Neutrophil (primary cell): ENCODE results near the gene ABCC3.

Experiments used
- H3K27ac ChIP-seq: fragments of 200-600 bp; sonication (generic); 2 replicates; pipeline ENCODE4 v1.5.1; 2016; ENCODE audit warnings: mild to moderate bottlenecking, moderate library complexity
- H3K27me3 ChIP-seq: fragments of 200-600 bp; sonication (generic); 2 replicates; pipeline ENCODE4 v1.6.0; 2016; ENCODE audit warnings: mild to moderate bottlenecking
- H3K36me3 ChIP-seq: fragments of 200-600 bp; sonication (generic); 2 replicates; pipeline ENCODE4 v1.5.1; 2017
- H3K4me1 ChIP-seq, 2 experiments: fragments of 200-600 bp in 1 of 2; sonication (generic) in 1 of 2; 1 replicate in 1 of 2; 2 replicates in 1 of 2; pipeline versions ENCODE4 v1.5.1 to v1.6.1; 2013 to 2016; ENCODE audit warnings: low read depth in 1 of 2, low read length in 1 of 2, mild to moderate bottlenecking in 1 of 2, moderate library complexity in 1 of 2; ENCODE audit not compliant: control insufficient read depth in 1 of 2, insufficient read depth in 1 of 2
- H3K4me3 ChIP-seq, 2 experiments: fragments of 200-600 bp in 1 of 2; sonication (generic) in 1 of 2; 1 replicate in 1 of 2; 2 replicates in 1 of 2; pipeline ENCODE4 v1.5.1; 2013 to 2016; ENCODE audit warnings: low read depth in 1 of 2, low read length in 1 of 2, mild to moderate bottlenecking in 1 of 2, moderate library complexity in 1 of 2
- H3K9me3 ChIP-seq: fragments of 200-600 bp; sonication (generic); 2 replicates; pipeline ENCODE4 v1.5.1; 2016
- TF ChIP-seq, protein P1 (sequence below): fragments of 200-600 bp; sonication (generic); IDR thresholded peaks from 2 replicates; pipeline ENCODE4 v1.5.1; 2016; ENCODE audit warnings: antibody characterized with exemption

Gene ABCC3

DNA sequence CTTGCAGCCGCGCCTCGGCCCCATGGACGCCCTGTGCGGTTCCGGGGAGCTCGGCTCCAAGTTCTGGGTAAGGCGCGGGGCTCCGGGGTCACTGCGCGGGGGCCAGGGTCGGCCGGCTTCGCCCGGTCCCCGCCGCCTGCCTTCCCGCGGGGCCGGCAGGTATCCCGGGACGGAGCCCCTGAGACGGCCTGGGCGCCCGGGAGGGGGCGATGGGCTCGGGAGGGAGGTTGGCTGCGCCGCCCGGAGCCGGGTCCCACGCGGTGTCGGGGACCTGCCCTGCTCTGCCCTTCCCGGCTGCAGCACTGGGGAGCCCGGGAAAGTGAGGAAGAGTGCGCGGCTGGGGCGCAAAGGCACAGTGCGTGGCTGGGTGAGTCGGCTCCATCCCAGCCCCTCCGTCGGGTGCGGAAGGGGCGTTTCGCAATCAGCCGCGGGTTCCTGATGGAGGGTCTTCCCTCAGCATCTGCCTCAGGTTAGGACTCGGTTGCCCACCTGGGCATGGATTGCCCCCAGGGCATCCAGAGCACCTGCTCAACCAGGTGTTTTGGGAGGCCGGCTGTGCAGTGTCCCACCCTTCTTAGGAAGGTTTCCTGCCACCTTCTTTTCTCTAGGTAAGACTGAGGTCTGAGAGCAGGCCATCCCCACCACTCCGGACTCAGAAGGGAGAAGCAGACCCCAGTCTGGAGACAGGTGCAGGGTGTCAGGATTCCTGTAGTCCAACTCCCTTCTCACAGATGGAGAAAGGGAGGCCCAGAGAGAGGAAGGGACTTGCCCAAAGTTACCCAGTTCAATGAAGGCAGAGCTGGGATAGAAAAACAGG lies 442 bp downstream of the ABCC3 start:
- Histone ChIP-seq H3K27ac (no peak overlapping the region), H3K27me3 (peaks cover 87% of the 10 kb centered on the region), H3K36me3 (no peaks in the 10 kb centered on the region), H3K4me3 (no peak overlapping the region), H3K9me3 (no peaks in the 10 kb centered on the region), H3K4me1 (peaks cover 4 to 14% of the 10 kb centered on the region in 2 experiments)
- TF ChIP-seq, protein P1, sequence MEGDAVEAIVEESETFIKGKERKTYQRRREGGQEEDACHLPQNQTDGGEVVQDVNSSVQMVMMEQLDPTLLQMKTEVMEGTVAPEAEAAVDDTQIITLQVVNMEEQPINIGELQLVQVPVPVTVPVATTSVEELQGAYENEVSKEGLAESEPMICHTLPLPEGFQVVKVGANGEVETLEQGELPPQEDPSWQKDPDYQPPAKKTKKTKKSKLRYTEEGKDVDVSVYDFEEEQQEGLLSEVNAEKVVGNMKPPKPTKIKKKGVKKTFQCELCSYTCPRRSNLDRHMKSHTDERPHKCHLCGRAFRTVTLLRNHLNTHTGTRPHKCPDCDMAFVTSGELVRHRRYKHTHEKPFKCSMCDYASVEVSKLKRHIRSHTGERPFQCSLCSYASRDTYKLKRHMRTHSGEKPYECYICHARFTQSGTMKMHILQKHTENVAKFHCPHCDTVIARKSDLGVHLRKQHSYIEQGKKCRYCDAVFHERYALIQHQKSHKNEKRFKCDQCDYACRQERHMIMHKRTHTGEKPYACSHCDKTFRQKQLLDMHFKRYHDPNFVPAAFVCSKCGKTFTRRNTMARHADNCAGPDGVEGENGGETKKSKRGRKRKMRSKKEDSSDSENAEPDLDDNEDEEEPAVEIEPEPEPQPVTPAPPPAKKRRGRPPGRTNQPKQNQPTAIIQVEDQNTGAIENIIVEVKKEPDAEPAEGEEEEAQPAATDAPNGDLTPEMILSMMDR: no peak

DNA sequence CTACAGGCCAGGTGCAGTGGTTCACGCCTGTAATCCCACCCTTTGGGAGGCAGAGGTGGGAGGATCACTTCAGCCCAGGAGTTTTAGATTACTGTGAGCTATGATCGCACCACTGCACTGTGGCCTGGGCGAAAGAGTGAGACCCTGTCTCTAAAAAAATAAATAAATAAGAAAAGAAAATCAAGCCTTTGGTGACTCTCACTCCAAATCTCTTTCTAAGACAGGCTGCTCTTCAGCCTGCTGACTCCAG lies 976 bp downstream of the ABCC3 start:
- H3K36me3 ChIP-seq: no peaks in the 10 kb centered on the region
- H3K27ac ChIP-seq: no peak overlapping the region
- no peaks in the 10 kb centered on the region for H3K9me3 ChIP-seq
- H3K27me3 ChIP-seq: peaks cover 87% of the 10 kb centered on the region
- TF ChIP-seq, protein P1: no peak
- peaks cover 4 to 14% of the 10 kb centered on the region in 2 experiments for H3K4me1 ChIP-seq
- no peak overlapping the region for H3K4me3 ChIP-seq

DNA sequence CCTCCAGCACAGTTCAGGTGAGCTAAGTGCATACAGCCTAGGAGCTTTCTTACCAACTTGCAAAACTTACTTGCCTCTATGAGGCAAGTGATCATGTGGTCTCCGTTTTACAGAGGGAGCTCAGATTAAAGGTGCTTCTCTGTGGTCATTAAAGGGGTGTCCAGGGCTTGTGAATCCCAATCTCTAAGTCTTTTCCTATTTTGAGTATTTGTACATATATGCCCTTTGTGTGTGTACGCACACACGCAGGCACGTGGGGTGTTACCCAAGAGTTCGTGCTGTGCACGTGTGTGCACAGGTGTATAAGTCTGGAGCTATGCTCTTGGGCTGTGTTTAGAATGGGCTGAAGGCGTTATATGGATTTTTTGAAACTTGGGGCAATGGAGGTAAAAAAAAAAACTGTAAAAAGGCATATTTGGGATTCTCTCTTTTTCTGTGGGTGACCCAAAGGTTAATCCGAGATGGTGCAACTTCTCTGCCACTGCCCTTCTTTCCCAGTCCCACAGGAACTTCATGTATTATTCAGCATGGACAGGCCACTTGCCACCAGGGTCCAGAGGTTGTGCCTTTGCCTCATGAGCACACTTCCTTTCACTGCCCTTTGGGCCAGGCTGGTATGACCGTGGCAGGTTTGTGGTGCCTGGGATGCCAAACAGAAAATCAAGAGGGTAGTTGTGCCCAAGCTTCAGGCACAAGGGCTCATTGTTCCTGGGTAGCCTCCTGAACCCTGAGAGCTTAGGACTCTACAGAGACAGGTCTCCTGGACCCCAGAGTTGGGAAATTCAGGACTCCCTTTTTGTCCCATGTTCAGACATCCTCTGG lies 1.5 kb downstream of the ABCC3 start:
- TF ChIP-seq, protein P1: no peak
- H3K27me3 ChIP-seq: peaks cover 82% of the 10 kb centered on the region
- no peak overlapping the region for H3K4me3 ChIP-seq
- H3K27ac ChIP-seq: no peak overlapping the region
- H3K9me3 ChIP-seq: no peaks in the 10 kb centered on the region
- H3K4me1 ChIP-seq: peaks cover 4 to 14% of the 10 kb centered on the region in 2 experiments
- no peaks in the 10 kb centered on the region for H3K36me3 ChIP-seq

DNA sequence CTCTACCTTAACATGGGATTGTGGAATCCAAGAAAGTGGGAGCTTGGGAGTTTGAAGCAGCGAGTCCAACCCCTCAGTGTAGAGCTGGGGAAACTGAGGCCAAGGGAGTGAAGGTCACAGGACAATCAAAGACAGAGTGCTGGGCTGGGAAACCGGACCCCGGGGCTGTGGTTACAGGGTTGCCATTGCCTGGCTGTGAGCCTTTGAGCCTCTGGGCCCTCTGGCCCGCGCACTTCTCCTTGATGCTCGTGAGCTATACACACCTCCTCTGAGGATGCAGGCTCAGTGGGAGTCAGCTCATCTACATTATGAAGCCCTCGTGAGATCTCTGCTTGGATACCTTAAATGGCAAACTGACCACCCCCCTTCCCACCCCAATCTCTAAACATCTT lies 2.1 kb downstream of the ABCC3 start:
- TF ChIP-seq, protein P1: no peak
- Histone ChIP-seq H3K4me3 (no peak overlapping the region), H3K4me1 (peaks cover 4 to 14% of the 10 kb centered on the region in 2 experiments)

DNA sequence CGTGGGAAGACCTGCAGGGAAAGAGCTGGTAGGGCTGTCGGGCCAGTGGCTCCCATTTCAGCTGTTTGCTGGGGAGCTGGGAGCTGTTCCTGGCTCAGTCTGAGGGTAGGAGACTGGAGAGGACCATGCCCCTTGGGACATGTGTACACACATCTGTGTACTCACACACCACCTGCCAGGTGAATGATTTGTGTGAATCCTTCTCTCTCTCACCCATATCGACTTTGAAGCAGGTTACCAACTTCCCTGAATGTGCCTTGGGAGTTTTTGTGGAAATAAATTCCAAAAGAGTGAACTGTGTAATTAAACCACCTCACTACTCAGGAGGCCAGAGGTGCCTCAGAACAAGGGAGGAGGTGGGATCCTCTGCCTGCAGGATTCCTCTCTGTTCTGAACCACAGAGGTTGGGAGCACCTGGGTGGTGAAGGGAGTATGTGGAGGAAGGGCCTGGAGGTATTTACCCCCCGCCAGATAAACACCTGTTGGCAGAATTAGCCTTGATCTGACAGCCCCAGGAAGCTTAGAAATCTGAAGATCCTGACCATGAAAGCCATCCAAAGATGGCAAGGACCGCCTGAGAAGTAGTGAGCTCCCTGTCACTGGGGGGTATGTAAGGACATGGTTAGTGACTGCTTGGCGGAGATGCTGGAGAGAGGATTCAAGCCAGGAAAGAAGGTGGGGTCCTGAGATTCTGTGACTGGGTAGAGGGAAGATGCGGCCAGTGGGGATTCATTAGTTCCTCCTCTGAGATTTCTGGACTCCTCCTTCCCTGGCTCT lies 3.3 kb downstream of the ABCC3 start:
- Histone ChIP-seq H3K4me3 (no peak overlapping the region), H3K27ac (no peak overlapping the region)

More for the DNA sequence above, 2.1 kb downstream of the ABCC3 start:
- H3K36me3 ChIP-seq: no peaks in the 10 kb centered on the region
- no peaks in the 10 kb centered on the region for H3K9me3 ChIP-seq
- no peak overlapping the region for H3K27ac ChIP-seq
- peaks cover 76% of the 10 kb centered on the region for H3K27me3 ChIP-seq

More for the DNA sequence above, 3.3 kb downstream of the ABCC3 start:
- TF ChIP-seq, protein P1: no peak
- Histone ChIP-seq H3K36me3 (no peaks in the 10 kb centered on the region), H3K9me3 (no peaks in the 10 kb centered on the region), H3K4me1 (peaks cover 4 to 14% of the 10 kb centered on the region in 2 experiments), H3K27me3 (peaks cover 64% of the 10 kb centered on the region)
